Endothelial cell (in vitro differentiated cells): ENCODE data around the gene DOCK4. TPM values are rescaled to one million over a fixed set of nuclear protein-coding genes. Genes with fewer than 3 reads are reported as not detected.
A peak's percentile ranks its signal among the peaks of the same experiment; 100 is the strongest.

Experiments
- DNase-seq: peaks from one replicate; pipeline ENCODE4 v3.0.0; 2021; ENCODE audit warnings: low spot score
- H3K27ac Mint-ChIP-seq: one replicate; pipeline ENCODE4 v1.8.0; 2021; ENCODE audit warnings: mixed read lengths, inconsistent platforms; ENCODE audit not compliant: unreplicated experiment
- H3K27me3 Mint-ChIP-seq: one replicate; pipeline ENCODE4 v1.8.0; 2021; ENCODE audit warnings: mild to moderate bottlenecking, moderate library complexity, mixed read lengths, inconsistent platforms; ENCODE audit not compliant: unreplicated experiment
- H3K36me3 Mint-ChIP-seq: one replicate; pipeline ENCODE4 v1.8.0; 2021; ENCODE audit warnings: mild to moderate bottlenecking, low read depth, mixed read lengths, inconsistent platforms; ENCODE audit not compliant: unreplicated experiment
- H3K4me1 Mint-ChIP-seq: one replicate; pipeline ENCODE4 v1.8.0; 2021; ENCODE audit warnings: mild to moderate bottlenecking, mixed read lengths, inconsistent platforms; ENCODE audit not compliant: unreplicated experiment
- H3K4me3 Mint-ChIP-seq: one replicate; pipeline ENCODE4 v1.8.0; 2021; ENCODE audit warnings: mild to moderate bottlenecking, mixed read lengths, inconsistent platforms; ENCODE audit not compliant: unreplicated experiment
- H3K9me3 Mint-ChIP-seq: one replicate; pipeline ENCODE4 v1.8.0; 2021; ENCODE audit warnings: mixed read lengths, inconsistent platforms; ENCODE audit not compliant: unreplicated experiment
- total RNA-seq: library from RNA; stranded (reverse); fragmentation: NEBNext Ultra II Directional; extraction: Animal tissue kit (Norgen Biotek cat#: 25700); gene quantifications from one replicate; pipeline ENCODE4 v1.2.1, GENCODE V29; 2021; ENCODE audit not compliant: unreplicated experiment
- TF ChIP-seq, protein P1 (sequence below): fragments of 200-600 bp; sonication (generic); IDR thresholded peaks from one replicate; pipeline ENCODE4 v1.5.0; 2021; ENCODE audit warnings: antibody characterized with exemption; ENCODE audit not compliant: unreplicated experiment

The DOCK4 gene
- total RNA-seq, 1 donor from 2014 or later = 99.2 TPM

DNA sequence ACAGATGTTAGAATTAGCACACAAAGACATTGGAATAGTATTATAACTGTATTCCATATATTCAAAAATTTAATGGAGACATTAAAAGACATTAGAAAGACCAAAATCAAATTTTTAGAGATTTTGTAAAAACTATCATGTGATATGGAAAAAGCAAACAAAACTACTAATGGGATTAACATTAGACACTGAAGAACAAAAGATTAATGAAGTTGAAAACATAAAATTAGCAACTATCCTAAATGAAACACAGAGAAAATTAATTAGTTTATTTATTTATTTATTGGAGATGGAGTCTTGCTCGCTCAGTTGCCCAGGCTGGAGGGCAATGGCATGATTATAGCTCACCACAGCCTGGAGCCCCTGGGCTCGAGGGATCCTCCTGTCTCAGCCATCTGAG is 158.8 kb downstream of the DOCK4 start:
- Mint-ChIP-seq H3K4me1 (peaks cover 20% of the 10 kb centered on the region), H3K27me3 (peaks cover 2% of the 10 kb centered on the region), H3K27ac (no peak overlapping the region), H3K36me3 (peaks cover 6% of the 10 kb centered on the region), H3K4me3 (no peak overlapping the region), H3K9me3 (no peaks in the 10 kb centered on the region)
- TF ChIP-seq, protein P1, sequence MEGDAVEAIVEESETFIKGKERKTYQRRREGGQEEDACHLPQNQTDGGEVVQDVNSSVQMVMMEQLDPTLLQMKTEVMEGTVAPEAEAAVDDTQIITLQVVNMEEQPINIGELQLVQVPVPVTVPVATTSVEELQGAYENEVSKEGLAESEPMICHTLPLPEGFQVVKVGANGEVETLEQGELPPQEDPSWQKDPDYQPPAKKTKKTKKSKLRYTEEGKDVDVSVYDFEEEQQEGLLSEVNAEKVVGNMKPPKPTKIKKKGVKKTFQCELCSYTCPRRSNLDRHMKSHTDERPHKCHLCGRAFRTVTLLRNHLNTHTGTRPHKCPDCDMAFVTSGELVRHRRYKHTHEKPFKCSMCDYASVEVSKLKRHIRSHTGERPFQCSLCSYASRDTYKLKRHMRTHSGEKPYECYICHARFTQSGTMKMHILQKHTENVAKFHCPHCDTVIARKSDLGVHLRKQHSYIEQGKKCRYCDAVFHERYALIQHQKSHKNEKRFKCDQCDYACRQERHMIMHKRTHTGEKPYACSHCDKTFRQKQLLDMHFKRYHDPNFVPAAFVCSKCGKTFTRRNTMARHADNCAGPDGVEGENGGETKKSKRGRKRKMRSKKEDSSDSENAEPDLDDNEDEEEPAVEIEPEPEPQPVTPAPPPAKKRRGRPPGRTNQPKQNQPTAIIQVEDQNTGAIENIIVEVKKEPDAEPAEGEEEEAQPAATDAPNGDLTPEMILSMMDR = no peak
- DNase-seq = no peak

DNA sequence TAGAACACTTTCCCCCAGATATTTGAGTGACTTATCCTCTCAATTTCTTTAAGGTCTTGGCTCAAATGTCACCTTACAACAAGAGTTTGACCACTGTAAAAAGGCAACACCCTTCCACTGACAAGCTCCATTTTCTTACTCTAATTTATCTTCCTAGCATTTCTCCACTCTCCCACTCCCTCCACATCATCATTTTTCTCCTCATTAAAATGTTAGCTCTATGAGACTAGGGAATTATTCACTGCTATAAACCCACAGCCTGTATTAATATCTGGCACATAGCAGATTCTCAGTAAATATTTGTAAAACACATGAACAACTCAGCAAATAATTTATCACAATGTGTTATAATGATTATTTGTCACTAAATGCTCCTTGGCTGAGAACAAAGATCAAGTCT is 161.0 kb downstream of the DOCK4 start:
- peaks cover 4% of the 10 kb centered on the region for H3K27me3 Mint-ChIP-seq
- no peak overlapping the region for H3K4me3 Mint-ChIP-seq
- H3K36me3 Mint-ChIP-seq = peaks cover 10% of the 10 kb centered on the region
- peaks cover 14% of the 10 kb centered on the region for H3K4me1 Mint-ChIP-seq
- H3K9me3 Mint-ChIP-seq = no peaks in the 10 kb centered on the region
- no peak overlapping the region for H3K27ac Mint-ChIP-seq
- TF ChIP-seq, protein P1 = no peak
- DNase-seq = no peak

DNA sequence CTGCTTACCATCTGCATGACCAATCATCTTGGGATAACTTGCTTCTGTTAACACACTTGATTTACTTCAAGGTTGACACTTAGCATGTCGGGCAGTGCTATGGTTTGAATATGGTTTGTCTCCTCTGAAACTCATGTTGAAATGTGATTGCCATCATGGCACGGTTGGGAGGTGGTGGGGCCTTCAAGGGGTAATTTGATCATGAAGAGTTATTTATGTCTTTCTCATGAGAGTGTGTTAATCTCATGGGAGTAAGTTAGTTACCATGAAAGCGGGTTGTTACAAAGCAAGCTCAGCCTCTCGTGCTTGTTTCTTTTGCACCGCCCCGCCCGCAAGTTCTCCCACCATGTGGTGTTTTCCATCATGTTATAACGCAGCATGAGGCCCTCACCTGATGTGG is 163.6 kb downstream of the DOCK4 start:
- TF ChIP-seq, protein P1 = no peak
- DNase-seq = no peak
- Mint-ChIP-seq H3K4me1 (peaks cover 29% of the 10 kb centered on the region), H3K27ac (no peak overlapping the region), H3K4me3 (no peak overlapping the region), H3K9me3 (no peaks in the 10 kb centered on the region), H3K36me3 (peaks cover 10% of the 10 kb centered on the region), H3K27me3 (peaks cover 4% of the 10 kb centered on the region)

DNA sequence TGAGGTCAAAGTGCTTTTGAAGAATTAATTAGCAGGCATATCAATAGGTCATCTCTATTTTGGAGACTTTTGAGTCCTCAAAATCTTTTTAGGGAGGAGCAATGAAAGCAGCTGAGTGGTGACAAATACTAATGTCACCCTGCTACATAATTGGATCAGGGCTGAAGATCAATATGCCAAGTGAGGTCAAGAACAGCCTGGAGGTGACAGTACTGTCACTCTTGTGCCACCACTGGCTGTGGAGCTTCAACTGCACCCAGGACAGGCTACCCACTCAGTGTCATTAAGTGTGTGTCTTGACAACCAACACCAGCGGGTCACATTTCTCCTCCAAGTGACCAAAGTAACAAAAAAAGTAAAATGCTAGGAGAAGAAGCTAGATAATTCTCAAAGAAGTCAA is 167.8 kb downstream of the DOCK4 start:
- no peak for DNase-seq
- Mint-ChIP-seq H3K36me3 (peaks cover 3% of the 10 kb centered on the region), H3K27ac (no peak overlapping the region), H3K27me3 (peaks cover 6% of the 10 kb centered on the region), H3K4me3 (no peak overlapping the region), H3K4me1 (peaks cover 52% of the 10 kb centered on the region), H3K9me3 (no peaks in the 10 kb centered on the region)
- TF ChIP-seq, protein P1 = no peak

DNA sequence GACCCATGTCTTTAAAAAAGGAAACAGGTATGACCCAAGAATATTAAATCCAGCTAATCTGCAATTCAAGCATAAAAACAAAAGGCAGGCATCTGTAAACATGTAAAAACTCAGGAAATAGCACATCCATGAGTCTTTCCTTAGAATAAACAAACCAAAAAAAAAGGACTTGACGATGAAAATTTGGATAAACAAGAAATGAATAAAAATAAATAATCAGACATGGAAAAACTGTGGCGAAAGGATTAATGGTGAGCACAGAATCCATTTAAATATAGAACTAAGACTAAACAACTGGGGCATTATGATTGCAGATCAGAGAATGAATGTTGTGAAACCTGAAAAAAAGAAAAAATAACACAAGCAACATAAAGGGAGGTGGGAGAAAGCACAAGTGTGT is 170.1 kb downstream of the DOCK4 start:
- no peaks in the 10 kb centered on the region for H3K9me3 Mint-ChIP-seq
- TF ChIP-seq, protein P1 = no peak
- H3K27me3 Mint-ChIP-seq = peaks cover 2% of the 10 kb centered on the region
- DNase-seq = no peak
- no peak overlapping the region for H3K4me3 Mint-ChIP-seq
- H3K4me1 Mint-ChIP-seq = peaks cover 63% of the 10 kb centered on the region
- H3K36me3 Mint-ChIP-seq = no peaks in the 10 kb centered on the region
- peak overlapping the region; percentile 71 for H3K27ac Mint-ChIP-seq
